Measurements from ENCODE around the gene RAD51B.

RAD51B gene

DNA sequence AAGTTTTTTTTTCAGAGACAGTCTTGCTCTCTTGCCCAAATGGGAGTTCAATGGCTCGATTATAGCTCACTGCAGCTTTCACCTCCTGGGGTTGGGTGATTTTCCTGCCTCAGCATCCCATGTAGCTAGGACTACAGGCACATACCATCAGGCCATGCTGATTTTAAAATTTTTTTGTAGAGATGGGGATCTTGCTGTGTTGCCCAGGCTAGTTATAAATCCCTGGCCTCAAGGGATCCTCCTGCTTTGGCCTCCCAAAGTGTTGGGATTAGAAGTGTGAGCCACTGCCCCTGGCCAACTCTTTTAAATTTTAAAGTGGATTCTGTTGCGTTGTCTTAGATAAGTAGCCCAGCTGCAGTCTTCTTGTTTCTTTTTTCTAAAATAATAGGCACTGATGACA lies 115.8 kb downstream of the RAD51B start:
- Mint-ChIP-seq H3K36me3 (peaks cover 7% of the 10 kb centered on the region), H3K27ac (no peak overlapping the region), H3K9me3 (peaks cover 5% of the 10 kb centered on the region), H3K4me3 (no peak overlapping the region), H3K27me3 (no peaks in the 10 kb centered on the region), H3K4me1 (peaks cover 2% of the 10 kb centered on the region)
- DNase-seq (ENCODE audit: low spot score in 2 of 2), result no peak
- ATAC-seq (ENCODE audit: low read depth), result no peak

DNA sequence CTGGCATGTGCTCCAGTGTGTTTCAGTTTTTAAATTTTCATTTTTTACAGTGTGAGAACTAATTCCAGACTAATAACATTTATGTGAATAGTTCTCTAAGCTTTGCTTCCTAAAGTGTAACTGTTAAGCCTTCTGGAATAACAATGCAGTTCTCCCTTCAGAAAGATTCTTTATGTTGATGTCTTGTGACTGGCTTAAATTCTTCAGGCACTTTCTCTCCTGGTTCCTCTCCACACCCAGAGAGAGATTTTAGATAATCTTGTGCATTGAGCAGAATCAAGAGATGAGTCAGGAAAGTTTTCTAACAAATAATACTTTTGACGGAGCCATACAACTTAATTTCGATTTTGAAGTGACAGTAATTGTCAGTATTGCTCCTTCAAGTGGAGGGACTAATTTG lies 118.5 kb downstream of the RAD51B start:
- H3K27ac Mint-ChIP-seq, result no peak overlapping the region
- ATAC-seq (ENCODE audit: low read depth), result no peak
- H3K27me3 Mint-ChIP-seq, result no peaks in the 10 kb centered on the region
- DNase-seq (ENCODE audit: low spot score in 2 of 2), result no peak
- peaks cover 2% of the 10 kb centered on the region for H3K4me1 Mint-ChIP-seq
- H3K4me3 Mint-ChIP-seq, result no peak overlapping the region
- no peaks in the 10 kb centered on the region for H3K9me3 Mint-ChIP-seq
- no peaks in the 10 kb centered on the region for H3K36me3 Mint-ChIP-seq

DNA sequence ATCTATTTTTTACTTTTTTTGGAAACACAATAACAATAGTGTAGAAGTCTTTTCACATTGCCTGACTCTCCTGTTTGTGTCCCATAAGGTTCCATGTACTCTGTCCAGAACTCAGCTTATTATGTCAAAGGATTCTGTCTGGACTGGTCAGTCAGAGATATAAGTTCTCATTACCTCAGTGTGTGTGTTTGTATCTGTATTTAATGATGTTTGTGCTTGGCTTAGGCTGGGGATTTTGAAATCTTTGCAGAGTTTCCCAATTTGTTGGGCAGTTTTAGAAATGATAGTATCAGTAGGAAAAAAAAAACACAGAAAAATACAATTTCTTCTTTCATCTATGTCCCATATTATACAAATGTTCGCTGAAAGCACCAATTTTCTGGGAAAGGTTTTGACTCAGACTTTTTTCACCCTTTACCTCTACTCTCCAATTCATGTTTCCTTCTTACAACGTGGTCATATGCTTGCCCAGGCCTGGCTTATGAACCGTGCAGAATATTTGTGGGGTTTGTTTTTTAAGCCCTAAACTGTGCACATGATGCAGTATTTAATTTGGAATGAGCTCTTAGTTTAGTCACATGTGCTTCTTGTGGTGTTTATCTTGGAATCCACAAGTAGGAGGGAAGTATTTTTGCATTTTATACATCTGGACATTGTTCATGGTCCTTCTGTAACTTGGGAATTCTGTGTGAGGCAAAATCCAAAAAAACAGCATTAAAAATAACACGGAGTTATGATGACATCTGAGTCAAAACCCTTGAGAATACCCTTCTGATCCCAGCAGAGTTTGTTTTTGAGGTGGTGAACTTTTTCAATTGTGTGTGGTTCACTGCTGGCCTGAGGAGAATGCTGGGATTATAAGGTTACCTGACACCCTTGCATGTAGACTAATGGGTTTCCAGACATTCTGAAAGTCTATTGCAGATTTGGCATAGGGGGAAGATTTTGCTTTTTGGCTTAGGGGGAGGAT lies 121.2 kb downstream of the RAD51B start:
- Mint-ChIP-seq H3K27me3 (no peaks in the 10 kb centered on the region), H3K9me3 (no peaks in the 10 kb centered on the region), H3K36me3 (no peaks in the 10 kb centered on the region), H3K27ac (no peak overlapping the region), H3K4me1 (peaks cover 3% of the 10 kb centered on the region), H3K4me3 (no peak overlapping the region)
- DNase-seq (ENCODE audit: low spot score in 2 of 2) (no peak), ATAC-seq (ENCODE audit: low read depth) (no peak)

DNA sequence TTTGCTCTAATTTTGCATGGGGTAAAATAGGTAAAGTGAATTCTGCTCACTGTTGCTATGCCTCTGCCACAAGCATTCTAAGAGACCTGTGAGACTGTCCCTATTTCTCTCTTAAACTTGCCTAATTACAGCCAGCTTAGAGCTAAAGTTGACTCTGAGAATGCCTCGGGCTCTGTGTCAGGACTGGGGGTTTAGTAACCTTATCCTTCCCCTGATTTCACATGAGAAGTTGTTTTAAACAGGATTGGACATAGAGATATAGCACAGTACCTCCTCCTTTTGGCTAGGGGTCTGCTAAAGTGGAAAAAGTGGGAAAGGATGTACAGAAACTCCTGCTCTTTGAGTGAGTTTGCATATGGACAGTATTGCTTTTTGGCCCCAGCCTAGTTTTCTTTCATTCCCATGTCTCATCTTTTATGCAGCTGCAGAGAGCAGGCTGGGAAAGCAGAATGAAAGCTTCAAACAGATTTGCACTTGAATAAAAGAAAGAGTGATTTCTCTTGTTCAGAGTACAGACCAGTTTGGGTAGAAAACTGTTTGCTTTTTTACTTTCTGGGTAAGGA lies 122.0 kb downstream of the RAD51B start:
- Mint-ChIP-seq H3K9me3 (no peaks in the 10 kb centered on the region), H3K4me3 (no peak overlapping the region), H3K4me1 (peaks cover 3% of the 10 kb centered on the region), H3K36me3 (no peaks in the 10 kb centered on the region), H3K27ac (no peak overlapping the region), H3K27me3 (no peaks in the 10 kb centered on the region)
- DNase-seq (ENCODE audit: low spot score in 2 of 2) (no peak), ATAC-seq (ENCODE audit: low read depth) (no peak)

DNA sequence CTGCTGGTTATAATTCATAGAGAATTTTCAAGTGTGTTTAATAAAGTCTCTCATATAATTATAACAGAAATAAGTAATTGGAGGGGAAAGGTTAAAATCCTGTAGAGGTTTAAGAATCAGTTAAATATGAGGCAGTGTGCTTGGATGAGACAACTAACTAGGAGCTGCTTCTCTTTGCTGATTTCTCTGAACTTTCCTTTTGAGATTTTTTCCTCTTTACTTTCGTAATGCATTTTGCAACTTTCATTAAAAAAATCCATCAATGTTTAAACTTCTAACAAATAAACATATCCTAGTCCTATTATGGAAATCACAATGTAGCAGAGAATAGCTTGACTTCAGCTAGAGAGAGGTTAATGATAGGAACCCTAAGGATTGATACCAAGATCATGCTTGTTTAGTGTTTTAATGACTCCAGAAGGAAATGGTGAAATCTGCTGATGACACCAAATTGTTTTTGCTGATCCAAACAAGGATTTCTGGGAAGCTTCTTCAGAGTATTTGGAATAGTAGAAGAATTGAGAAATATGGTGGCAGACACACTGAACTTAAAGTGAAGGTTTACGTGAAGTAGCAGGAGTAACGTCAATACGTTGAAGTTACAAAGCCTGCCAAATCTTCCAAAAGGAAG lies 122.6 kb downstream of the RAD51B start:
- Mint-ChIP-seq H3K27me3 (no peaks in the 10 kb centered on the region), H3K4me1 (peaks cover 3% of the 10 kb centered on the region), H3K36me3 (no peaks in the 10 kb centered on the region), H3K9me3 (no peaks in the 10 kb centered on the region), H3K4me3 (no peak overlapping the region), H3K27ac (no peak overlapping the region)
- no peak for DNase-seq (ENCODE audit: low spot score in 2 of 2)
- ATAC-seq (ENCODE audit: low read depth), result no peak

DNA sequence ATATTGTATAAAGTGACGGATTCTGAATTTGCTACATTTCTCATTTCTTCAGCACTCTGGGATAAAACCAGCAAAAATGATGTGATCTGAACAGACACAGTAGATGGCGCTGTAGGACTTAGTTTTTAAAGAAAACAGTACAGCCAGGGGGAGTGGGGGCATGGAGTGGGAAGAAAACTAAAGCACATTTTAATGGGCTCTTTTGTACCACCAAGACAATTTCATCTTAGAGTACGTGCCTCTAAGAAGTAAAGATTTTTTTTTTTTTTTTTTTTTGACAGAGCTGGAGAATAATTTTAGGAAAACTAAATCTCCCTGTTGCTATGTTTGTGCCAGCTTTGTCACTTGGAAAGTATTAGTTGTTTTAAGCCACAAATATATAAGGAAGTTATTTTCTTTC lies 124.4 kb downstream of the RAD51B start:
- Mint-ChIP-seq H3K27ac (no peak overlapping the region), H3K27me3 (no peaks in the 10 kb centered on the region), H3K9me3 (no peaks in the 10 kb centered on the region), H3K4me1 (peaks cover 3% of the 10 kb centered on the region), H3K4me3 (no peak overlapping the region), H3K36me3 (no peaks in the 10 kb centered on the region)
- ATAC-seq (ENCODE audit: low read depth) (peak; percentile 64), DNase-seq (ENCODE audit: low spot score in 2 of 2) (peak; percentile 39 to 56)

DNA sequence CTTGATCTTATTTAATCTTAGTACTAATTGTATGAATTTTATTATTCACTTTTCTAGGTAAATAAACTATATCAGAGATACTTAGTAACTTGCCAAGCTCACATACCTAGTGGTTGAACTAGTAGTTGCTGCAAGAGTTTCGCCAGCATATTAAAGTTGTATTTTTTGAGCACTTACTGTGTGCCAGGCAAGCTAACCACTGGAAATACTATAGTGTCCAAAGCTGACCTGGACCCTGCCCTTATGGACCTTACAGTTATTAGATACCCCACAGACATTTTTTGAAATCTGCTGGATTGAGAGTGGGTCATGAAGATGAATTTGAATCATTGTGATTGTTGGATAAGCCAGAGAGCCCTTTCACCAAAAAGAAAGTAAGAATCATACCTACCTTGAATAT lies 125.0 kb downstream of the RAD51B start:
- Mint-ChIP-seq H3K27ac (no peak overlapping the region), H3K9me3 (no peaks in the 10 kb centered on the region), H3K36me3 (peaks cover 3% of the 10 kb centered on the region), H3K4me3 (no peak overlapping the region), H3K4me1 (peaks cover 3% of the 10 kb centered on the region), H3K27me3 (no peaks in the 10 kb centered on the region)
- DNase-seq (ENCODE audit: low spot score in 2 of 2) (no peak), ATAC-seq (ENCODE audit: low read depth) (no peak)

DNA sequence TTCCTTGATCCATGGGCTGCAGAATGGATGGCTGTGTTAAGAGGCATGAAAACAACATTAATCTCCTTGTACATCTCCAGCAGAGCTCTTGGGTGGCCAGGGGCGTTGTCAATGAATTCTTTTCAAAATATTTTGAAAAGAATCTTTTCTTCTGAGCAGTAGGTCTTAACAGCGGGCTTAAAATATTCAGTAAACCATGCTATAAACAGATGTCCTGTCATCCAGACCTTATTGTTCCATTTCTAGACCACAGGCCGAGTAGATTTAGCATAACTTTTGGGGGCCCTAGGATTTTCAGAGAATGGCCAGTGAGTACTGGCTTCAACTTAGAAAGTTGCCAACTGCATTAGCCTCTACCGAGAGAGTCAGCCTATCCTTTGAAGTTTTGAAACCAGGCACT lies 130.2 kb downstream of the RAD51B start:
- no peaks in the 10 kb centered on the region for H3K9me3 Mint-ChIP-seq
- no peak overlapping the region for H3K27ac Mint-ChIP-seq
- ATAC-seq (ENCODE audit: low read depth), result no peak
- H3K27me3 Mint-ChIP-seq, result no peaks in the 10 kb centered on the region
- no peaks in the 10 kb centered on the region for H3K4me1 Mint-ChIP-seq
- H3K4me3 Mint-ChIP-seq, result no peak overlapping the region
- H3K36me3 Mint-ChIP-seq, result peaks cover 3% of the 10 kb centered on the region
- no peak for DNase-seq (ENCODE audit: low spot score in 2 of 2)

DNA sequence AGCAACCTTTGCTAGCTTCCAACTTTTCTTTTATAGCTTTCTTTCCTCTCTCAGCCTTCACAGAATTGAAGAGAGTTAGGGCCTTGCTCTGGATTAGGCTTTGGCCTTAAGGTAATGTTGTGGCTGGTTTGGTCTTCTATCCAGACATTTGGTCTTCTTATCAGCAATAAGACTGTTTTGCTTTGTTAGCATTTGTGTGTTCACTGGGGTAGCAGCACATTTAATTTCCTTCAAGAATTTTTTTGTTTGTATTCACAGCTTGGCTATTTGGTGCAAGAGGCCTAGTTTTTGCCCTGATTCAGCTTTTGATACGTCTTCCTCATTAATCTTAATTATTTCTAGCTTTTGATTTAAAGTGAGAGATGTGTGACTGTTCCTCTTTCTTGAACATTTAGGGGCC lies 130.8 kb downstream of the RAD51B start:
- Mint-ChIP-seq H3K9me3 (no peaks in the 10 kb centered on the region), H3K4me1 (no peaks in the 10 kb centered on the region), H3K27ac (no peak overlapping the region), H3K4me3 (no peak overlapping the region), H3K27me3 (no peaks in the 10 kb centered on the region), H3K36me3 (peaks cover 3% of the 10 kb centered on the region)
- ATAC-seq (ENCODE audit: low read depth) (no peak), DNase-seq (ENCODE audit: low spot score in 2 of 2) (no peak)

DNA sequence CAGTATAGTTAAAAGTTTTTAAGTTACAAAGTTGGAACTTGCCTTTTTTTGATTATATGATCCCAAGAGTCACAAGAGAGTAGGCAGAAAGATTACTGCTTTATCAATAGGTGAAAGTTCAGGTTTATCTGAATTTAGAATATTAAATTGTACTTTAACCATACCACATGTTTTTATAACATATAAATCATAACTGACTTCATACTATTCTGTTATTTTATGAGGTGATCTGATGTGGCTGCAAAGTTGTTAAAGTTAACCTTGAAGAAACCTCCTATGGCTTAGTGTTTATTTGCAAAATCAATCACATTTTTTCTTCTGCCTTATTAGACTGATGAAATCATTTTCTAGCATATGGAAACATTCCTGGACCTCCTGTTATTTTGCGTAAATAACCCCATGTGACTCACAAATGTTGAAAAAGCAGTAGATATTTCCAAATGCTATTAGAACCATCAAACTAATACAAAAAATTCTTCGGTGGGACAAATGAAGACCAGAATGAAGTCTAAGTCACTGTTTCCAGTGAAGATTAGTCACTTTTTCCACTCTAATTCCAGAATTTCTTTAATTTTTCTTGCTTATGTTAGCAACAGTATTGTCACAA lies 132.1 kb downstream of the RAD51B start:
- H3K27me3 Mint-ChIP-seq, result no peaks in the 10 kb centered on the region
- H3K9me3 Mint-ChIP-seq, result no peaks in the 10 kb centered on the region
- no peak overlapping the region for H3K27ac Mint-ChIP-seq
- no peak for ATAC-seq (ENCODE audit: low read depth)
- DNase-seq (ENCODE audit: low spot score in 2 of 2), result no peak
- H3K4me3 Mint-ChIP-seq, result no peak overlapping the region
- peaks cover 3% of the 10 kb centered on the region for H3K36me3 Mint-ChIP-seq
- no peaks in the 10 kb centered on the region for H3K4me1 Mint-ChIP-seq

DNA sequence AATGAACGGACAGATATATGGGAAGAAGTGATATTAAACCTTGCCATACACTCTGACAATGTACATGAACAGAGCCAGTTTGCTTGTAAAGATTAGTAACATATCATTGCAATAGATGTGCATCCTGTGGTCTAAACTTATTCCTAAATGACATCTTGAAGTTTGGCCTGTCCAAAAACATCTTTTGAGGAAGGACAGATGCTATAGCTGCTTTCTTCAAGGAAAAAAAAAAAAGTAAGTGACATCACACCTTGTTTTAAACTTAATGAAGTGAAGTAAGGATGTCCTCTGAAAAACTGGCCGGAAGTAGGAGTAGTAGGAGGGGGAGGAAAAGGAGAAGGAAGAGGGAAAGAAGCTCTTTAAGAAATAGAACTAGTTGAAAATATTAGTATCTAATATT lies 132.8 kb downstream of the RAD51B start:
- Mint-ChIP-seq H3K27me3 (no peaks in the 10 kb centered on the region), H3K4me3 (no peak overlapping the region), H3K36me3 (peaks cover 3% of the 10 kb centered on the region), H3K9me3 (no peaks in the 10 kb centered on the region), H3K27ac (no peak overlapping the region), H3K4me1 (no peaks in the 10 kb centered on the region)
- no peak for DNase-seq (ENCODE audit: low spot score in 2 of 2)
- ATAC-seq (ENCODE audit: low read depth), result no peak

DNA sequence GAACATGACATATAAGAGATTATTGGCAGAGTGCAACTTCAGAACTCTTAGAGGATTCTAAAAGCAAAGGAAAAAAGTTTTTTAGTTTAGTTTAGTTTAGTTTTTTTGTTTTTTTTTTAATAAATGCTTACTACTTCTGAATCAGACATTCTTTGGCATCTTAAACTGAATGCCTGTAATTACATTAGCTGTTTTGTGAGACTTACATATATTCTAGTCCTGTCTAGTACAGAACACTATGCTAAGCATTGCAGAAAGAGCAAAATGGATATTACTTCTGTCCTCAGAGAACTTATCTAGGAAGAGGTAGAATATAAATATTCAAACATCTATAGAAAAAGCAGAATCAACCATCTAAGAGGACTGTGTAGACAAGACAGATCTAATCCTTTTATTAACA lies 133.2 kb downstream of the RAD51B start:
- ATAC-seq (ENCODE audit: low read depth), result no peak
- DNase-seq (ENCODE audit: low spot score in 2 of 2), result no peak
- no peak overlapping the region for H3K27ac Mint-ChIP-seq
- H3K4me3 Mint-ChIP-seq, result no peak overlapping the region
- no peaks in the 10 kb centered on the region for H3K9me3 Mint-ChIP-seq
- H3K27me3 Mint-ChIP-seq, result no peaks in the 10 kb centered on the region
- H3K36me3 Mint-ChIP-seq, result peaks cover 3% of the 10 kb centered on the region
- no peaks in the 10 kb centered on the region for H3K4me1 Mint-ChIP-seq

DNA sequence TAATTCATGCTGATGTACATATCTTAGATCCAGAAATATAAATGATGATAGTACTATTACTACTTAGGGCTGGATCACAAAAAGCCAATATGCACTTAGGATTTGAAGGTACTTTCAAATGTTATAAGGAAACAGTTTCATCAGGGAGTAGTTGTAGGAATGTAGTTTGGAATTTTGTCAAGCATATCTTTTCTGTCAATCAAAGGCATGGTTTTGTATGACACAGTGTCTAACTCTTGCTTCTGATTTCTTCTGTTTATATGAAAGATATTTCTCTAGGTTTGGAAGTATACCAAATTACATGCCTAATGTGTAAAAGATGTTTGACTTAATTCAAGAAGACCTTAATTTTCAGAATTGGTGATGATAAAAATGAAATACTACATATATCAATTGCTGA lies 135.7 kb downstream of the RAD51B start:
- ATAC-seq (ENCODE audit: low read depth), result no peak
- Mint-ChIP-seq H3K4me1 (no peaks in the 10 kb centered on the region), H3K9me3 (no peaks in the 10 kb centered on the region), H3K36me3 (no peaks in the 10 kb centered on the region), H3K27ac (no peak overlapping the region), H3K4me3 (no peak overlapping the region), H3K27me3 (no peaks in the 10 kb centered on the region)
- DNase-seq (ENCODE audit: low spot score in 2 of 2), result no peak

DNA sequence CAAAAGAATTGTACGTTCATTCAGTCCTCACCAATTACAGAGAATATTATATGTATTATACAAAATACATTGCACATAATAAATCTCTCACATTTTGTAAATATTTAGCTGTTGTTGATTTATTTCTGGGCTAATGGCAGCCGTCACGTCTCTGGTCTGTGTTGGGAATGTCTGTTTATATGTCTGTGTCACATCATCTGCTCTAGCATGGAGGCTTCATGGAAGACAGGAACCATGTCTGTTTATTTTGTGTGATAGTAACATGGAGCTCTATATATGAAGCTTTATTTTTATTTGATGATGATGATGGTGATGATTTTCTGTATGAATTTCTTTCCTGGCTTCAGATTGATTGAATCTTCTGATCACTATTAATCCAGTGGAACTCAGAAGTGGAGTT lies 138.4 kb downstream of the RAD51B start:
- H3K27ac Mint-ChIP-seq, result no peak overlapping the region
- no peak for ATAC-seq (ENCODE audit: low read depth)
- H3K4me3 Mint-ChIP-seq, result no peak overlapping the region
- H3K27me3 Mint-ChIP-seq, result no peaks in the 10 kb centered on the region
- H3K4me1 Mint-ChIP-seq, result peaks cover 6% of the 10 kb centered on the region
- no peaks in the 10 kb centered on the region for H3K9me3 Mint-ChIP-seq
- no peak for DNase-seq (ENCODE audit: low spot score in 2 of 2)
- H3K36me3 Mint-ChIP-seq, result no peaks in the 10 kb centered on the region

Measured in memory B cell (primary cell).